Middle frontal gyrus (tissue), 1 donor: ENCODE data around the gene PLEKHG4.

Source experiments
- DNase-seq: peaks from one replicate; pipeline ENCODE4 v3.0.0-alpha.2; 2015; ENCODE audit warnings: low spot score; ENCODE audit errors: extremely low spot score

Gene PLEKHG4

DNA sequence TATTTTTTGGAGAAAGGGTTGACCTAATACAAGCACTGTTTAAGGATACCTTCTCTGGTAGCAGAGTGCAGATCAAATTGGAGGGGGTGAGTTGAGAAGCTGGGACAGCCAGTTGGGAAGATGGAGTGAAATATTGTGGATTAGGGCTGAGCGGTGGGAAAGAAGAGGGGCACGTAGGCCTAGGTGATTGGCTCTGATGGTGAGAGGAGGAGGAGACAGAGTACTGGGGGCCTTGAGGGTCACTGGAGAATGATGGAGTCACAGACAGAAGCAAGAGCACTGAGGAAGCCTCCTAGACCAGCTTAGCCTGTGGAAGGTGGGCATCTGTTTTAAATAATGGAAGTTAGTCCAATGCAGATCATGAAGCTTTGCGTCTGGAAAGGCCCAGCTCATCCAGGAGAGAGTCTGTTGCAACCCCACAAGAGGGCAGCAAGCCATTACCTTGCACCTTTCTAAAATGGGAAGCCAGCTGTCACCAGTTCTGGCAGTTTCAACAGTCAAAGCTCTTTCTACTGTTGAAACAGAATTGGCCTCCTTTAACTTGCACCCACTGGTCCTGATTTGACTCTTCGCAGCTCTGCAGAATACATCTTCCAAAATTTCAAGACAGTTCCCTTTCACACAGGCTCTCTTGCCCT lies 18.8 kb upstream of the PLEKHG4 start:
- no peak for DNase-seq

DNA sequence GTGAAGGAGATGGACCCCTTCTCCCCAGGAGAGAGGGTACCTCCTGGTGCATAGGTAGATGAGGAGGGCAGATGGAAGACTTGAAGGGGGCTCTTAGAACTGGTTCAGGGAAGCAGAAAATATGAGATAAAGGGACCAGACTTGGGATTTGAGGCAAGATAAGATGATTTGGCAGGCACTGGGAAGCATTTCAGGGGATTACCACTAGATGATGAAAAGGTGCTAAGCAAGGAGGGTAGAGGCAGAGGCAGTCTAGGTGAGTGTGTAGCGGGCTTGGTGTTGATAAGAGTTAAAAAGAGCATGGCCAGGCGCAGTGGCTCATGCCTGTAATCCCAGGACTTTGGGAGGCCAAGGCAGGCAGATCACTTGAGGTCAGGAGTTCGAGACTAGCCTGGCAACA lies 16.1 kb upstream of the PLEKHG4 start:
- no peak for DNase-seq

DNA sequence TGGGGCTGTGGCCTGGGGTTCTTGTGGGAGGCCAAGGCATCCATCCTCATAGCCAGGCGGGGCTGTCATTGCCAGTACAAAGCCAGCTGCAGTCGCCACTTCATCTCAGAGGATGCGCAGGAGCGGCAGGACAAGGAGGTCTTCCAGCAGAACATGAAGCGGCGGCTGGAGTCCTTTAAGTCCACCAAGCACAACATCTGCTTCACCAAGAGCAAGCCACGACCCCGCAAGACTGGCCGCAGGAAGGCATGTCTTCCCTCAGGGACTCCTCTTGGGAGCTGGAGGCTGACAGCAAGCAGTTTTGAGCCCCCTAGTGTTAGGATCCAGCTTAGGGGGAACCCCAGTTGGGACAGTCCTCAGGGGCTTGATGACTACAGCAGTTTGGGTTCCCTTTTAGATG lies 15.1 kb upstream of the PLEKHG4 start:
- no peak for DNase-seq

DNA sequence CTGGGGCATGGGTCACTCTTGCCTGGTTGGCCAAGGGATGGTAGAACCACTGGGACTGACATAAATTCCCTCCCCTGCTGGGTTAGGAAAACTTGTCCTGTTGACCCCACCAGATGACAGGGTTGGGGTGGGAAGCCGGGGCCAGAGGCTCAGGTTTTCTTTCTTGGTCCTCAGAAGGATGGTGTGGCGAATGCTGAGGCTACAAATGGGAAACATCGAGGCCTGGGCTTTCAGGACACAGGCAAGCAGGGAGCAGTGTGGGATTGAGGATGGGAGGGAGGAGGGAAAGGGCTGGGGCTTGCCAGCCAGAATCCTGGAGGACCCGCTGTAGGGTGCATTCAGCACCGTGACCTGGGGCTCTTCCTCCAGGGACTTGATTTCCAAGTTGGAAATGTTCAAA lies 14.5 kb upstream of the PLEKHG4 start:
- DNase-seq = no peak

DNA sequence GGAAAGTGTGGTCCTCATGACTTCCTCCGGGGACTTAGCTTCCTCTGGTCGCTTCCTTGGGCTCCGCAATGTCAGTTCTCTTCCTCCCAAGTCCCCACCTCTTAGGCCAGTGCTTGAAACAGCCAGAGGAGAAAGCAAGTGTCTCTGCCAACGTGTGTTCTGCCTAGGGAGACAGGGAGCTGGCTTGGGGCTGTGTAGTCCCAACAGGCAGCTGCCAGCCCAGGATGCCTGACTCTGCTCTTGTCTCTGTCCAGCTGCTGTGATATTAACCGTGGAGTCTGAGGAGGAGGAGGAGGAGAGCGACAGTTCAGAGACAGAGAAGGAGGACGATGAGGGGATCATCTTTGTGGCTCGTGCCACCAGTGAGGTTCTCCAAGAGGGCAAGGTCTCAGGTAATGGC lies 13.5 kb upstream of the PLEKHG4 start:
- no peak for DNase-seq

DNA sequence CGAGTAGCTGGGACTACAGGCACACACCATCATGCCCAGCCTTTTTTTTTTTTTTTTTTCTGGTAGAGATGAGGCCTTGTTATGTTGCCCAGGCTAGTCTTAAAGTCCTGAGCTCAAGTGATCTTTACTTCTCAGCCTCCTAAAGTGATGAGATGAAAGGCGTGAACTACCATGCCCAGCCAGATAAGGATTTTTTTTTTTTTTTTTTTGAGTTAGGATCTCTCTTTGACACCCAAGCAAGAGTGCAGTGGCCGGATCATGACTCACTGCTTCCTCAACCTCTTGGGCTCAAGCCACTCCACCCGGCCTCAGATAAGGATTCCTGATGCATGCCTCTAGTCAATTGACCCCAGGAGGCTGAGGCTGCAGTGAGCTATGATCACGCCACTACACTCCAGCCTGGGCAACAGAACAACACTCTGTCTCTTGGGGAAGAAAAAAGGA lies 11.2 kb upstream of the PLEKHG4 start:
- no peak for DNase-seq

DNA sequence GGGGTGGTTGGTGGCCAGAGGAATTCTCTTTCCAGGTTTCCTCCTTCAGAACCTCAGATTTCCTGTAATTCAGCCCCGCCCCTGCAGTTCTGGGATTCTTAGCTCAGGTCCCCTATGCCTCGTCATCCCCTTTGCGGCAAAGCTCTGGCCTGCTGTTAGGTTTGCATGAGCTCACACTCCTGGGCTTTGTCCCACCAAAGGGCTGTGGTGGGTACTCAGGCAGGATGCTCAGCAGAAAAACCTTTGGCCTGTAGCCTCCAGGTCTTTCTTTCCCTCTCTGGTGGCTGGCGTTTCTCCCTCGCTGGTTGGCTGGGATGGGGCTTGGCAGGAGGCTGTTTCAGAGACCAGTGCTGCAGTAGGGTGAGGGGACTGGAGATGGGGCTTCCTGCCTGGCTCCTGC lies 9.6 kb upstream of the PLEKHG4 start:
- DNase-seq = no peak

DNA sequence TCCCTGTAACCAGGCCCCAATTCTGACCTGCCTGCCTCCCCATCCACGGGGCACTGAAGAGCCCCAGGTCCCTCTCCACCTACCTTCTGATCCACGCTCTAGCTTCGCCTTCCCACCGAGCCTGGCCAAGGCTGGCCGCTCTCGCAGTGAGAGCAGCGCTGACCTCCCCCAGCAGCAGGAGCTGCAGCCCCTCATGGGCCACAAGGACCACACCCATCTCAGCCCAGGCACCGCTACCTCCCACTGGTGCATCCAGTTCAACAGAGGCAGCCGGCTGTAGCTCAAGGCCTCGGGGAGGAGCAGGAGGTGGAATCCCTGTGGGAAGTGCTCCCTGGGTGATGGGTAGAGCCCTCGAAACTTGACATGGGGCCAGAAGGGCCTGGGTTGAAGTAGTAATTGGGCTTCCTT lies 8.4 kb upstream of the PLEKHG4 start:
- no peak for DNase-seq

DNA sequence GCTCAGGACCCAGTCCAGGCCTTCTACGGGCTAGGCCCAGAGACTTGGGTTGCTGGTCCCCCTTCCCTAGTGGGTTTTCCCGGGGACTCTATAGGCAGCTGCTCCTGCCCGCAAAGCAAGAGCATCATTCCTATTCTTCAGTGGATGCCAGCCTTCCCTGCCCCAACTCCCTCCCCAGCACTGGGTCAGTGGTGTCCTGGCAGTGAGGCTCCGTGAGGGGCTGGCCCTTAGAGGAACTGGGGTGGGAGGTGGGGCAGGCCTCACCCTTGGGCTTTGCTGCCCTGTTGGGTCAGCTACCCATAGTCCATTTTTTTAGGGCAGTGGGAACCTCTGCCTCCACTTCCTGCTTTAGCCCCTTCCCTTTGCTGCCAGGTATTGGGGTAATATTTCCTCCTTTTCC lies 7.9 kb upstream of the PLEKHG4 start:
- no peak for DNase-seq

DNA sequence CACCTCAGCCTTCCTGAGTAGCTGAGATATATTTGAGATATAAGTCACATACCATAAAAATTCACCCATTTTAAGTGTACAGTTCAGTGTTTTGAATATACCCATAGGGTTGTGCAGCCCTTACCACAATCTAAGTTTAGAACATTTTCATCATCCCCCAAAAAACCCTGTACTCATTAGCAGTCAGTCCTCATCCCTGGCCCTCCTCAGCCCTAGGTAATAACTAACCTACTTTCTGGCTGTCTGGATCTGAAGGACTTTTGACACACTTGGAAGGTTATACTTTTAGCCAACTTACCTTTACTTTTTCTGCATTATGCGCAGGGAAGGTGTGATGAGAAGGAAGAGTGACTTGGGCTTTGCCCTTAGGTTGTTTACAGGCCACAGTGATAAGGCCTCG lies 4.0 kb upstream of the PLEKHG4 start:
- DNase-seq = no peak

DNA sequence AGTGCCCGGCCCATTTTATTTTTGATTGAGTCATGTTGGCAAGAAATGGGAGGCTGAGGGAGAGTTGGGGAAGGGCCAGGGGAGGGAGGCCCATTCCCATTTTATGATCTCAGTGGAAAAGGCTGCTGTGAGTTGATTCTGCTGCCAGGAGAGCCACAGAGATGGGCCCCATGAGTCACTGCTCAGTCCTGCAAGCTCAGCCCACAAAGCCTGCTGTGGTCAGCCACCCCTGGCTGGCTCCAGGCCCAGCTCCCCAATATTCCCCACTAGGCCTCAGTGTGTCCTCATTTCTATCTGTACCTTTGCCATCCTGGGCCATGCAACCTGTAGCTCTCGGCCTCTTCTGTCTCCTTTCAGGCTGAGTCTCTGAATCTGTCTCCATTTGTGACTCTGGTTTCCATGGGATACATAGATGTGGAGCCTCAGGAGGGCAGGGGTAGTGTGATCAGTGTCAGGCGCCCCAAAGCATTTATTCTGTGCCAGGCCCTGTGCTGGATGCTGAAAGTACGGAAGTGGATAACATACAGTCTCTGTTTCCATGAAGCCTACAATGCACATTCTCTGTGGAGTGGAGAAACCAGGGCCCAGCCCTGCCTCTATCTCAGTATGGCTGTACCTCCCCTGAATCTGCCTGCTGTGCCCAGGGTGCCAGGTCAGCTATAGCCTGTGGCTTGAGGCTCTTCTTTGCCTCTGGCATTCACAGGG lies 1.9 kb upstream of the PLEKHG4 start:
- no peak for DNase-seq

DNA sequence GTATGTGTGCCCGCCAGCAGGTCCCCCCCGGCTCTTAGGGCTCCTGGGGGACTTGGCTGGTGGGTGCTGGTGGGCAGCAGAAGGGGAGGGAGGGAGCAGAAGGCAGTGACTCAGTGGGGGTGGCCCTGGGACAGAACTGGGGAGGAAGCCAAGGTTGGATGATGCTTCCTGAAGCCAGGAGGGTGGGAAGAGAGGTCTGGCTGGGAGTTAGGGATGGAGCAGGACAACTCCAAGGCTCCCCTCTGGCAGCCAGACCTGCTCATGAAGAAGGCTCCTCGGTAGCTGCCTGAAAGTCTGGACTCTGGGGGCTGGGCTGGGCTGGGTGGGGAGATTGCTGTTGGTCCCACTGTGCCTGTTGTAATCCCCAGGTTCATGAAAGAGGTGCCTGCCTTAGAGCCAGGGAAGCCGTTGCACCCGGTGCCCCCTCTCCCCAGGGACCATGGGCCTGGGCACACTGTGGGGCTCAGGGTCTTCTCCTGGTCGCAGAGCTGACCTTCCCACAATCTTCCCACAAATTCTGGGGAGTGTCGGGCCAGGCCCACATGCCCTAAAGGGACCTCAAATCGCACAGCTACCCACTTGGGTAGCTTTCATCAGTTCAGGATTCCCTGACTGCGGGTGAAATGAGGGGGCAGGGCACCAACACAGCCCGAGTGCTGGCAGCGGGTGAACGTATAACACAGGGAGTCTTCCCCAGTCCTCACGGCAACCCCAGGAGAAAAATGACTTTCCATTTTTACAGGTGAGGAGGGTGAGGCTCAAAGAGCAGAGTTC lies 1.1 kb upstream of the PLEKHG4 start:
- DNase-seq = no peak

DNA sequence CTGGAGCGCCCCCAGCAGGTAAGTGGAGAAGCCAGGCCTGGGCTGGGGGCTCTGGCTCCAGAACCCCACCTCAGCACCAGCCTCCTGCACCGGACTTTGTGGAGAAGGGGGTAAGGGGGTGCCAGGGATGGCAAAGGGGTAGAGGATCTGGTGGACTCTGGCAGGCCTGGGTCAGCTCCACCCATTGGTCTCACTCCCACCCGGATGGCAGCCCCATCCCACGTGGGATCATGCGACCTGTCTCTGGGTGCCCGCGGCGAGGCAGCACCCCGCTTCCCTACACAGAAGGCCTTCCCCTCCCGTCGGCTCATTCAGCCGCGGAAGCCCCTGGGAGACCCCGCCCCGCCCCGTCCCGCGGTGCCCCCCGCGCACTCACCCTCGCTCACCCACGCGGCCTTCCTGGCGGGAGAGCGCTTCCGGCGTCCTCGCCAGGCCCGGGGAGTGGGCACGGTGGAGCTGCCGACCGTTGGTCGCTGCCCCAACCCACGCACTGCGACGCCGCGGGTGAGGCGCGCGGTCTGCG lies 498 bp upstream of the PLEKHG4 start:
- DNase-seq = no peak

DNA sequence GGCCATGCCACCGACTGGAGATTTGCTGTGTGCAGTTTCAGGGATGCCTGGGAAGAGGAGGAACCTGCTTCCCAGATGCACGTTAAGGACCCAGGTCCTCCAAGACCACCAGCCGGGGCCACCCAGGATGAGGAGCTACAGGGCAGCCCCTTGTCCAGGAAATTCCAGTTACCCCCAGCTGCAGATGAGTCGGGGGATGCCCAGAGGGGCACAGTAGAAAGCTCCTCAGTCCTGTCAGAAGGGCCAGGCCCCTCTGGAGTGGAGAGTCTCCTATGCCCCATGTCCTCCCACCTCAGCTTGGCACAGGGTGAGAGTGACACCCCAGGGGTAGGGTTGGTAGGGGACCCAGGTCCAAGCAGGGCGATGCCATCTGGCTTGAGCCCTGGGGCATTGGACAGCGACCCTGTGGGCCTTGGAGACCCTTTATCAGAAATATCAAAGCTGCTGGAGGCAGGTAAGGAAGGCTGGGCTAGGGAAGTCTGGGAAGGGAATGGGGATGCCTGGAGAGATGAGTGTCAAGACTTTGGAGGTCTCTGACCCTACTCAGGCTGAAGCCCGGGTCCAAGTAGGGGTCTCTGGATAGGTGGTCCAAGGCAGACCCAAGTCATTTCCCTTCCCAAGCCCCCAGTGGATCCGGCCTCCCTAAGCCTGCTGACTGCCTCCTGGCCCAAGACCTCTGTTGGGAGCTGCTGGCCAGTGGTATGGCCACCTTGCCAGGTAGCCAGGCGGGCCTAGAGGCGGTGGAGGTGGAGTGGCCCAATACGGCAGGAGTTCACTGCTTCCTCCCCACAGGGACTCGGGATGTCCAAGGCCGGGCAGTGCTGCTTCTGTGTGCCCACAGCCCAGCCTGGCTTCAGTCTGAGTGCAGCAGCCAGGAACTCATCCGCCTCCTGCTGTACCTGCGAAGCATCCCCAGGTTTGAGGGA lies 1.0 kb downstream of the PLEKHG4 start:
- no peak for DNase-seq

DNA sequence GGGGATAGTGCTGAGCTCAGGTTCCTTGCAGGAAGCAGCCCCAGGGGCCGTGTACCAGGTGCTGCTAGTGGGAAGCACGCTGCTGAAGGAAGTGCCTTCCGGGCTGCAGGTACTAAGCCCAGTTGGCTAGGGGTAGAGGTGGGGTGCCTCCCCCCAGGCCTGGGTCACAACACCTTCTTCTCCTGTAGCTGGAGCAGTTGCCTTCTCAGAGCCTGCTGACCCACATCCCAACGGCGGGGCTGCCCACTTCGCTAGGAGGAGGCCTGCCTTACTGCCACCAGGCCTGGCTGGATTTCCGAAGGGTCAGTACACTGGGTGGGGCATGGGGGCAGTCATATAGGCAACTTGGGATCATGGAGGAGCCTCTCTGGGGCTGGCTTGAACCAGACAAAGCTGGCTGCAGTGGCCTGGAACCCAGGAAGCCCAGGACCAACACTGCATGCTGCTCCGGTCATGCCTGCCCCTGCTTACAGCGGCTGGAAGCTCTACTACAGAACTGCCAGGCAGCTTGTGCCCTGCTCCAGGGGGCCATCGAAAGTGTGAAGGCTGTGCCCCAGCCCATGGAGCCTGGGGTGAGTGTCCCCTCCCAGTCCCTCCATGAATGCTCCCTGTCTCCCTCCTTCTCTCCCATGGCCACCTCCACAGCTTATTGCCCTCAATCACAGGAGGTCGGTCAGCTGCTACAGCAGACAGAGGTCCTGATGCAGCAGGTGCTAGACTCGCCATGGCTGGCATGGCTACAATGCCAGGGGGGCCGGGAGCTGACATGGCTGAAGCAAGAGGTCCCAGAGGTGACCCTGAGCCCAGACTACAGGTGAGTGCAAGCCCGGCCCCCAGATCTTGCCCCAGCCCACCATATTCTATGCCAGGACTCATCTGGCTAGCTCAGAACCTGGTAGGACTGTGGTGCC lies 2.5 kb downstream of the PLEKHG4 start:
- DNase-seq = no peak

DNA sequence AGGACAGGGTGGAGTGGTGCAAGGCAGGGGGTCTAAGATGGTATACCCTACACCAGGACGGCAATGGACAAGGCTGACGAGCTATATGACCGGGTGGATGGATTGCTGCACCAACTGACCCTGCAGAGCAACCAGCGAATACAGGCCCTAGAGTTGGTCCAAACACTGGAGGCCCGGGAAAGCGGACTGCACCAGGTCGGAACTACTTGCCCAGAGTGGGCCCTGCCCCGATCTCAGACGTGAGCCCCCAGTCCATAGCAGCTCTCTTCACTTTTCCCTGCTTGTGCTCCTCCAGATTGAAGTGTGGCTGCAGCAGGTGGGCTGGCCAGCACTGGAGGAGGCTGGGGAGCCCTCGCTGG lies 3.1 kb downstream of the PLEKHG4 start:
- no peak for DNase-seq

DNA sequence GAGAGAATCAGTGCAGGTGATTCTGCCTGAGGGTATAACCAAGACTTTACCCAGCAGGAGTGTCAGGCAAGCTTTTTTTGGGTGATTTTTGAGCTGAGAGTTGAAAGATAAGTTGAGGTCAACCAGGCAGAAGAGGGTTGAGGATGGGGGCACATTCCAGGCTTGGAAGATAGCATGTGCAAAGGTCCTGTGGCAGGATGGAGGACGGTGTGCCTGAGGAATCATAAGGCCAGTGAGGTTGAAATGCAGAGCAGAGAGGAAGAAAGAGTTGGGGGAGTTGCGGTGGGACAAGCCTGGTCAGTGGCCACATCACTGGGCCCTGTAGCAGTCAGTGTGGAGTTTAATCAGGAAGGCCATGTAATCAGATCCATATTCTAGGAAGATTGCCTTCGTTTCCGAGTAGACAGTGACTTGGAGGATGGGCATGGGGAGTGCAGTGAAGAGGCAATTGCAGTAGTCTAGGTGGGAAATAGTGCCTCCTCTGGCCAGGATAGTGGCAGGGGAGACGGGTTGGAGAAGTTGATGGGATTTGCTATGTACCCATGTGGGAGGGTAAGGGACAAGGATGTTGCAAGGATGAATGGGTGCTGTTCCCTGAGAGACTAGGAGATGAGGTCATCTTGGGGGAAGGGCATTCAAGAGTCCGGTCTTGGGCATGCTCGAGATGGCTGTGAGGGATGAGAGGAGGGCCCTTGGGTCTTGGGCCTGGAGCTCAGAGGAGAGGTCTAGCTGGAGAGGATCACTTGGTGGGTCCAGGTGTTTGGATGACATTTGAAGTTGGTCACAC lies 3.9 kb downstream of the PLEKHG4 start:
- no peak for DNase-seq

DNA sequence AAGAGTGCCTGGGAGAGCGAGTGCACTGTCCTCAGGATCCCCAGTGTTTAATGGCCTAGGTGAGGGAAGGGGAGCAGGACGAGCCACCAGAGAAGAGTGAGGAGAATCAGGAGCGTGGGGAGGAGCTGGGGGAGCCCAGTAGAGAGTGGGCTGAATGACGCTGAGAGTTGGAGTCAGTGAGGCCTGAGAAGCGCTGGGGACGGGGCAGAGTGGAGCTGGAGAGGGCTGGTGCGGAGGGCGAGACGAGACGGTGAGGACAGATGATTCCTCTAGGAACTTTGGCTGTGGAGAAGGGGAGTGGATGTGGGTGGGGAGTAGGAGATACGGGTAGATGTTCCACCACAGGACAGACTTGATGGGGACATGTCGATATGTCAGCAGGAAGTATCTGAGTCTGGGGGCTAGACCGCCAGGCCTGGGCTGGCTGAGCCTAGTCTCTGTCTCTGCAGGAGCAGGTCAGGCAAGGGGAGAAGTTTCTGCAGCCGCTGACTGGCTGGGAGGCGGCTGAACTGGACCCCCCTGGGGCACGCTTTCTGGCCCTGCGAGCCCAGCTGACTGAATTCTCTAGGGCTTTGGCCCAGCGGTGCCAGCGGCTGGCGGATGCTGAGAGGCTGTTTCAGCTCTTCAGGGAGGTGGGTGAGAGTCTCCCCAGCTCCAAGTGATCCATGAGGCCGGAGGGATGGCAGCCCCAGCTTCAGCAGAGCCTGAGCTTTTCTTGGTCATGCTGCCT lies 4.7 kb downstream of the PLEKHG4 start:
- no peak for DNase-seq
